PFSK-1 (cell line): ENCODE measurements around the gene RBPMS2.

Experiments
- FOXP2 ChIP-seq: optimal IDR thresholded peaks from 2 replicates; pipeline ENCODE3; 2011; ENCODE audit warnings: borderline replicate concordance, control low read depth, inconsistent platforms; ENCODE audit not compliant: insufficient read depth; ENCODE audit errors: extremely low read length, extremely low read depth
- POLR2AphosphoS5 ChIP-seq: IDR thresholded peaks from 2 replicates; pipeline ENCODE4 v1.6.1; 2012; ENCODE audit warnings: low read depth, mild to moderate bottlenecking, control low read depth, low read length, moderate library complexity
- REST ChIP-seq, 2 experiments: IDR thresholded peaks; 2 replicates each; pipeline versions ENCODE4 v1.6.1 to v1.8.0; 2011 to 2012; ENCODE audit warnings: low read depth in 2 of 2, low read length in 2 of 2, control low read depth in 1 of 2, inconsistent platforms in 1 of 2, mild to moderate bottlenecking in 1 of 2, moderate library complexity in 1 of 2; ENCODE audit not compliant: insufficient read depth in 1 of 2
- SIN3A ChIP-seq: IDR thresholded peaks from 2 replicates; pipeline ENCODE4 v1.6.1; 2012; ENCODE audit warnings: mild to moderate bottlenecking, low read length, moderate library complexity, borderline replicate concordance; ENCODE audit not compliant: insufficient read depth
- TAF1 ChIP-seq: IDR thresholded peaks from 2 replicates; pipeline ENCODE4 v1.6.1; 2012; ENCODE audit warnings: low read length, control low read depth, borderline replicate concordance; ENCODE audit not compliant: insufficient read depth

GRCh38 chr15:64816452-64816851, 41.1 kb upstream of the RBPMS2 start:
- TF ChIP-seq POLR2AphosphoS5 (no peak), TAF1 (no peak), REST (IDR thresholded peaks at IDR 0.05; ENCODE audit: insufficient read depth in 1 of 2, low read depth in 2 of 2, low read length in 2 of 2) (no peak), SIN3A (no peak), FOXP2 (no peak)
